Small intestine (tissue), 7 donors: Measurements from ENCODE around the gene LSM14B. TPM values are rescaled to one million over a fixed set of nuclear protein-coding genes. Genes with fewer than 3 reads are reported as not detected.
"Not testable (repeated sequence)": the region's sequence is repeated elsewhere in the genome, so short reads cannot be mapped to it uniquely, and the experiment has no call there.

ENCODE experiments used
- DNase-seq, 2 donors: peaks; one replicate each; pipeline versions ENCODE4 v3.0.0 to v3.0.0-alpha.2; 2013
- FAIRE-seq: peaks from 2 replicates; lab custom pipeline; 2012; peaks lifted over from hg19 to GRCh38; lab: Jason Lieb, UNC
- H3K27ac ChIP-seq, 3 donors: one replicate each; pipeline ENCODE4 v1.5.1; 2013; ENCODE audit warnings: low read length in 2 of 3, mild to moderate bottlenecking in 2 of 3, control low read depth in 1 of 3, inconsistent platforms in 1 of 3, low read depth in 1 of 3, moderate library complexity in 1 of 3
- H3K27me3 ChIP-seq, 3 donors: one replicate each; pipeline ENCODE4 v1.6.1; 2013; ENCODE audit warnings: low read length in 3 of 3, inconsistent platforms in 1 of 3; ENCODE audit not compliant: control insufficient read depth in 3 of 3, insufficient read depth in 3 of 3
- H3K36me3 ChIP-seq, 3 donors: one replicate each; pipeline ENCODE4 v1.6.1; 2013; ENCODE audit warnings: low read length in 3 of 3, inconsistent platforms in 1 of 3, low read depth in 1 of 3, mild to moderate bottlenecking in 1 of 3, moderate library complexity in 1 of 3; ENCODE audit not compliant: control insufficient read depth in 3 of 3, insufficient read depth in 2 of 3
- H3K4me1 ChIP-seq, 3 donors: one replicate each; pipeline ENCODE4 v1.6.1; 2013; ENCODE audit warnings: low read length in 2 of 3, inconsistent platforms in 1 of 3, low read depth in 1 of 3, mild to moderate bottlenecking in 1 of 3, moderate library complexity in 1 of 3; ENCODE audit not compliant: control insufficient read depth in 3 of 3, insufficient read depth in 2 of 3
- H3K4me3 ChIP-seq, 3 donors: one replicate each; pipeline ENCODE4 v1.5.1; 2013; ENCODE audit warnings: low read length in 3 of 3, control low read depth in 1 of 3, inconsistent platforms in 1 of 3, low read depth in 1 of 3, mild to moderate bottlenecking in 1 of 3, moderate library complexity in 1 of 3
- H3K9me3 ChIP-seq, 2 donors: one replicate each; pipeline ENCODE4 v1.6.1; 2013; ENCODE audit warnings: low read depth in 1 of 2, low read length in 1 of 2; ENCODE audit not compliant: control insufficient read depth in 2 of 2, insufficient read depth in 1 of 2
- whole genome bisulfite sequencing, 3 donors: extraction: QIAGEN DNeasy Blood & Tissue Kit; methylation state at CpG; one replicate each; pipeline ENCODE4 v1.1.7; 2013; 5-methylcytosine and 5-hydroxymethylcytosine counted together
- polyA plus RNA-seq, 4 donors: library from polyadenylated mRNA; stranded (reverse) in 3 of 4; unstranded in 1 of 4; fragments of 200-250 nt in 3 of 4; fragments of 120-200 nt in 1 of 4; gene quantifications; one replicate each; pipeline versions ENCODE4 v1.2.1 to v1.2.3, GENCODE V29; 2013
- donor health status: healthy with polysubstance abuse.
- donor health status: control.
- donor health status: control.
- donor health status: Bipolar disorder and iron deficiency.
- donor health status: healthy.

Gene LSM14B
- polyA plus RNA-seq, 4 donors: 11.9 to 47.0 (median 18.2) TPM

DNA sequence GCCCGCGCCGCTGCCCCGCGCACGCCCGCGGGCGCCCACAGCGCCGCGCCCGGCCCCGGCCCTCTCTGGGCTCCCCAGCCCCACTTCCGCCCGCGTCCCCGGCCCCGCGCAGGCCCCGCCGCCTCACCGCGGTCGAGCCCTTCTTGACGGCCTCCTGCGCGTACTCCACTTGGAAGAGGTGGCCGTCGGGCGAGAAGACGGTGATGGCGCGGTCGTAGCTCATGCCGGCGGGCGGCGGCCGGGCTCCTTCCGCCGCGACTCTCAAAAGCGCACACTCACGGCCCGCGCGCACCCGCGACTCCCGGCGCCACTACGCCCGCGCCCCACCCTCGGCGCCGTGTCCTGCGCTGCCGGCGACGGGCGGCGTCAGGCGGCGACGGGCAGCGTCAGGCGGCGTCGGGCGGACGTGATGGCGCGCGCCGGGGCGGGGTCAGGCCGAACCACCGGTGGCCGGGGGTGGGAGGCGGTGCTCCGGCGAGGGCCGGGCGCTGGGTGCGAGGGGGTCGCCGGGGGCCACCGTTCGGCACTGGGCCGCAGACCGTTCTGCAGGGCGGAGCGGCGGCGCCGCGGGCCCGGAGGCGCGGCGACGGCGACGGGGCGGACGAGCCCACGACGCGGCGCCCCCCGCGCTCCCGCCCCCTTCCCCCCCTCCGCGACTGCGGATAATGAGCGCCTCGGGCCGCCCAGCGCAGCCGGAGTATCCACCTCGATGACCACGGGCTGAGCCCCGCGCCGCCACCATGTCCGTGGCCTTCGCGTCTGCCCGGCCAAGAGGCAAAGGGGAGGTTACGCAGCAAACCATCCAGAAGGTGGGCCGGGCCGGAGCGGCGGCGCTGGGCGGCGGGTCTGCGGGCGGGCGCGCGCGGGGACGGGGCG lies 21.0 kb downstream of the LSM14B start, which contains the start of the genes PSMA7 and SS18L1:
Gene PSMA7, minus strand, starts transcription at position 314 of the 876 bp plus-strand sequence. Its CDS starts 91 bp downstream, at position 223.
Gene SS18L1, plus strand, starts transcription at position 689 of the 876 bp plus-strand sequence. Its CDS starts 52 bp downstream, at position 741.
- 0 to 1% (median 0%) methylated on average over 63 to 148 of the region's 148 CpGs for WGBS, 3 donors
- H3K4me1 ChIP-seq: peaks cover 4 to 17% (median 11%) of the 10 kb centered on the region in 3 donors
- DNase-seq: peak; percentile 88 to 94
- peak within 1 kb of the TSS; percentile 58 to 98 (median 83) for H3K4me3 ChIP-seq
- no peaks in the 10 kb centered on the region for H3K9me3 ChIP-seq
- no peaks in the 10 kb centered on the region for H3K27me3 ChIP-seq
- H3K27ac ChIP-seq: peak within 1 kb of the TSS; percentile 85 to 96 (median 94)
- peaks cover 6 to 41% (median 9%) of the 10 kb centered on the region in 3 donors for H3K36me3 ChIP-seq
- FAIRE-seq: no peak

DNA sequence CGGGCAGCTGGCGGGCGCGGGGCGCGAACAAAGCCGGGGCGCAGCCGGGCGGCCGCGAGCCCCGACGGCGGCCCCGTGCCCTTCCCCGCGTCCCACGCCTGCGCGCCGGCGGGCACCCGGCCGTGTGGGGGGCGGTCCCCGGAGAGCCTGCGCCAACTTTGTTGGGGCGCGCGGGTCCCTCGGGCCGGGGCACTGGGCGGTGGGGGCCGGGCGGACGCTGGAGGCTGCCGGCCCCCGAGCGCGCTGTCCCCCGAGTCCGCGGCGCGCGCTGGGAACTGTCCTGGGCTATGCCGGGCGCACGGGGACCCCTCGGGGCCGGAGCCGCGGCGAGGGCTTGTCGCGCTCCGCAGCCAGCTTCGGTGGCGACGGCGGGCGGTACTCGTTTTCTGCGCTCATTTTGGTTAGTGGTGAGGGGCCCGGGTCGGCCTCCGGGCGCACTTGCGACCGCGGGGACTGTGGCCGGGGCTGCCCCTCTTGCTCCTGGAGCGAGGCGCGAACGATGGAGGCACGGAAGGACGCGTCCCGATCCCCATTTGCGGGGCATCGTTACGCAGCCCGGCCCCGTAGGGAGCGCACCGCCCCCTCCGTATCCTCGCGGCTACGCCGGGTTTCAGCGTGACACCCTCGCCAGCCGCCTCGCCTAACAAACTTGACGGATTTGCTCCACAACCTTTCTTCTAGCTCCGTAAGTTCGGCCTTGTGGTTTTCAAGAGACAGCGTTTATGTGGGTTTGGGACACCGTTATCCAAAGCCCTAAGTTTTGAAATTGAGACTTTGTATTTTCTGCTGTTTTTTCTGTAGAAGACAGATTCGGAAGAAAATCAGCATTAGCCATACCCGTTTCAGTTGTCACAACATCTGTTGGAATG lies 21.9 kb downstream of the LSM14B start:
- FAIRE-seq: no peak
- Histone ChIP-seq H3K4me3 (peak overlapping the region; percentile 57 to 98 (median 83)), H3K27me3 (no peaks in the 10 kb centered on the region), H3K27ac (peak overlapping the region; percentile 1 to 95 (median 16)), H3K36me3 (peaks cover under 1 to 33% (median 5%) of the 10 kb centered on the region in 3 donors), H3K9me3 (no peaks in the 10 kb centered on the region), H3K4me1 (peaks cover 4 to 17% (median 11%) of the 10 kb centered on the region in 3 donors)
- peak; percentile 51 to 83 for DNase-seq
- 0 to 1% (median 1%) methylated on average over 72 to 104 of the region's 104 CpGs for WGBS, 3 donors

DNA sequence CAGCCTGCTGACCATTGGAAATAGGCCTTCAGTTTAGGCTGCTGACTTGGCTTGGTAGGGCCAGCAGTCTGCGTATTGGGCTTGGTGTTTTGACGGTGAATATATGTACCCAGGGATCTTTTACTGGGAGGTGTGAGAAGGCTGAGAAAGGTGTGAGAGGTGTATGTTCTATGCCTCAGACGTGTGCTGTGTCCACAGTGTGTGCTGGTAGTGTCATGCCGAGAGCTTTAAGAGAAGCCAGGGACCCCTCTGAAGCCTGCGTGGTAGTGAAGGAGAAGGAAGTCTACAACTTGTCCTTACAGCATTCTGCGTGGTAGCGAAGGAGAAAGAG lies 23.4 kb downstream of the LSM14B start:
- WGBS, 3 donors: 95 to 96% (median 95%) methylated on average over 7 of the region's 7 CpGs
- no peaks in the 10 kb centered on the region for H3K27me3 ChIP-seq
- no peaks in the 10 kb centered on the region for H3K9me3 ChIP-seq
- peaks cover 0 to 25% (median 0%) of the 10 kb centered on the region in 3 donors for H3K36me3 ChIP-seq
- H3K4me1 ChIP-seq: peaks cover 4 to 17% (median 11%) of the 10 kb centered on the region in 3 donors
- FAIRE-seq: no peak
- no peak overlapping the region for H3K4me3 ChIP-seq
- DNase-seq: no peak
- no peak overlapping the region for H3K27ac ChIP-seq

DNA sequence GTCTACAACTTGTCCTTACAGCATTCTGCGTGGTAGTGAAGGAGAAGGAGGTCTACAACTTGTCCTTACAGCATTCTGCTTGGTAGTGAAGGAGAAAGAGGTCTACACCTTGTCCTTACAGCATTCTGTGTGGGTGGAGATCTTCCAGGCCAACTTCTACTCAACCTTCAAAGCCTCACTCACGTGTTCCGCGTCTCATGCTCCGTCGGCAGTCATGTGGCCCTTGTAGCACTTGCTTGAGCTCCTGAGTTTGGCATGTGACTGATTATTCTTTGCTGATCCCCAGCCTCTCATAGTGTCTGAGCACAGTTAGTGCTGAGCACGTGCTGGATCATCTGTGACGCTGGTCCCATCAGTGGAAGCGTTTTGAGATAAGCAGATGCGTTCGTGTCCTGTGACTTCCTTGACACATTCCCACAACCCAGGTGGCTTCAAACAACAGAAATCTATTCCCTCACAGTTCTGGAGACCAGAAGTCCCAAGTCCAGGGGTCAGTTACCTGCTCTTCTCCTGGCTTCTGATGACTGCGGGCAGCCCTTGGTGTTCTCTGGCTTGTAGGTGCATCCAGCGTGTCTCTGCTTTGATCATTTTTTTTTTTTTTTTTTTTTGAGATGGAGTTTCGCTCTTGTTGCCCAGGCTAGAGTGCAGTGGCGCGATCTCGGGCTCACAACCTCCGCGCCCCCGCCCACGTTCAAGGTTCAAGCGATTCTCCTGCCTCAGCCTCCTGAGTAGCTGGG lies 23.9 kb downstream of the LSM14B start:
- H3K27ac ChIP-seq: no peak overlapping the region
- H3K27me3 ChIP-seq: no peaks in the 10 kb centered on the region
- H3K4me3 ChIP-seq: no peak overlapping the region
- FAIRE-seq (no peak), DNase-seq (peak in 1 of 2 donors; percentile 48)
- H3K4me1 ChIP-seq: peaks cover 4 to 15% (median 9%) of the 10 kb centered on the region in 3 donors
- H3K36me3 ChIP-seq: peaks cover 0 to 21% (median 0%) of the 10 kb centered on the region in 3 donors
- WGBS, 3 donors: 87 to 93% (median 88%) methylated on average over 22 of the region's 22 CpGs
- no peaks in the 10 kb centered on the region for H3K9me3 ChIP-seq

GRCh38 chr20:62147125-62147524 lies 24.9 kb downstream of the LSM14B start:
- Histone ChIP-seq H3K4me3 (no peak overlapping the region), H3K27ac (no peak overlapping the region), H3K27me3 (no peaks in the 10 kb centered on the region), H3K36me3 (peaks cover 0 to 20% (median 0%) of the 10 kb centered on the region in 3 donors), H3K9me3 (no peaks in the 10 kb centered on the region), H3K4me1 (peaks cover 4 to 6% (median 5%) of the 10 kb centered on the region in 3 donors)
- DNase-seq (no peak), FAIRE-seq (no peak)
- 91 to 96% (median 95%) methylated on average over 6 of the region's 6 CpGs for WGBS, 3 donors

DNA sequence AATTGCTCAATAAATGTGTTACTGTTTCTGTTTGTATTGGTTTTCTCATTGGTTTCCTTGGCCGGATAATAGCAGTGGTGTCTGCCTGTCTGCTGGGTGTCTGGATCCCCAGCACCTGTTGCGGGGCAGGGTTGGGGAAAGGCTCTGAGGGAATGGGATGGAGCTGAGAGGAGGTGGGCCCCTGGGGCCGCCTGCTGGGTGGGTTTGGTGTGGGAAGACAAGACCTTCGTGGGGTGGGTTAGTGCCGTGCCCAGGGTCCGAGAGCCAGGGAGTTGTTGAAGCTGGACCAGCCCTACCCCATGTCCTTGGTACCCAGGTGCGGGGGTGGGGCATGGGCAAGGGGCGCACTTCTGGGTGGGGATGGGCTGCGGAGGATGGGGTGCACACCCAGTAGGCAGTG lies 25.3 kb downstream of the LSM14B start:
- FAIRE-seq: no peak
- no peak overlapping the region for H3K4me3 ChIP-seq
- H3K27ac ChIP-seq: no peak overlapping the region
- H3K27me3 ChIP-seq: no peaks in the 10 kb centered on the region
- WGBS, 3 donors: 93 to 96% (median 96%) methylated on average over 9 of the region's 9 CpGs
- H3K9me3 ChIP-seq: no peaks in the 10 kb centered on the region
- H3K4me1 ChIP-seq: peaks cover 4 to 5% (median 5%) of the 10 kb centered on the region in 3 donors
- peaks cover 0 to 23% (median 0%) of the 10 kb centered on the region in 3 donors for H3K36me3 ChIP-seq
- no peak for DNase-seq

- not testable (repeated sequence) for H3K27ac ChIP-seq, FAIRE-seq, H3K4me1 ChIP-seq, H3K27me3 ChIP-seq, H3K4me3 ChIP-seq, DNase-seq, H3K9me3 ChIP-seq
- WGBS, 3 donors: 90 to 96% (median 93%) methylated on average over 10 of the region's 10 CpGs
- H3K36me3 ChIP-seq: peaks cover 0 to 31% (median 0%) of the 10 kb centered on the region in 3 donors
These were observed 26.1 kb downstream of the LSM14B start for GRCh38 chr20:62148383-62148782.
